H9 (cell line): ENCODE measurements around the gene C1QL1. TPM values are rescaled to one million over a fixed set of nuclear protein-coding genes. Genes with fewer than 3 reads are reported as not detected.

ENCODE experiments used
- DNase-seq: peaks from one replicate; pipeline ENCODE4 v3.0.0-alpha.2; 2017
- H2AFZ ChIP-seq: one replicate; pipeline ENCODE4 v1.6.1; 2013; ENCODE audit warnings: mild to moderate bottlenecking, low read length, control low read depth, moderate library complexity
- H2AK5ac ChIP-seq: 2 replicates; pipeline ENCODE4 v1.6.1; 2013; ENCODE audit warnings: low read length, control low read depth, mixed read lengths; ENCODE audit not compliant: insufficient read length
- H2BK120ac ChIP-seq: one replicate; pipeline ENCODE4 v1.6.1; 2013; ENCODE audit warnings: low read depth, mild to moderate bottlenecking, low read length, control low read depth, inconsistent platforms; ENCODE audit not compliant: poor library complexity, severe bottlenecking
- H2BK12ac ChIP-seq: 2 replicates; pipeline ENCODE4 v1.6.1; 2013; ENCODE audit warnings: low read length, control low read depth, mixed read lengths, low read depth; ENCODE audit not compliant: insufficient read length
- H2BK15ac ChIP-seq: 2 replicates; pipeline ENCODE4 v1.6.1; 2013; ENCODE audit warnings: low read depth, low read length, control low read depth
- H2BK20ac ChIP-seq: one replicate; pipeline ENCODE4 v1.6.1; 2013; ENCODE audit warnings: low read depth, mild to moderate bottlenecking, low read length, control low read depth, inconsistent platforms; ENCODE audit not compliant: poor library complexity, severe bottlenecking
- H2BK5ac ChIP-seq: 2 replicates; pipeline ENCODE4 v1.6.1; 2013; ENCODE audit warnings: low read length, control low read depth, mixed read lengths; ENCODE audit not compliant: insufficient read length
- H3K14ac ChIP-seq: 2 replicates; pipeline ENCODE4 v1.6.1; 2013; ENCODE audit warnings: low read length, control low read depth; ENCODE audit not compliant: insufficient read depth
- H3K18ac ChIP-seq: 2 replicates; pipeline ENCODE4 v1.6.1; 2013; ENCODE audit warnings: low read depth, mild to moderate bottlenecking, mixed read lengths, low read length, control low read depth; ENCODE audit not compliant: insufficient read length
- H3K23ac ChIP-seq: 2 replicates; pipeline ENCODE4 v1.6.1; 2013; ENCODE audit warnings: low read length, control low read depth, mixed read lengths, low read depth; ENCODE audit not compliant: insufficient read length
- H3K23me2 ChIP-seq: 2 replicates; pipeline ENCODE4 v1.6.1; 2013; ENCODE audit warnings: low read depth, mild to moderate bottlenecking, mixed read lengths, low read length, control low read depth; ENCODE audit not compliant: insufficient read length, poor library complexity, severe bottlenecking
- H3K27ac ChIP-seq: 2 replicates; pipeline ENCODE4 v1.5.1; 2013; ENCODE audit warnings: low read length, control low read depth, mixed read lengths, low read depth; ENCODE audit not compliant: insufficient read length
- H3K27me3 ChIP-seq: 2 replicates; pipeline ENCODE4 v1.6.1; 2013; ENCODE audit warnings: low read length, control low read depth, inconsistent platforms; ENCODE audit not compliant: insufficient read depth
- H3K4ac ChIP-seq: 2 replicates; pipeline ENCODE4 v1.6.1; 2013; ENCODE audit warnings: low read depth, mild to moderate bottlenecking, control low read depth, inconsistent platforms, low read length, moderate library complexity
- H3K4me1 ChIP-seq: 2 replicates; pipeline ENCODE4 v1.6.1; 2013; ENCODE audit warnings: low read length, control low read depth, inconsistent platforms; ENCODE audit not compliant: insufficient read depth
- H3K4me2 ChIP-seq: 2 replicates; pipeline ENCODE4 v1.6.1; 2013; ENCODE audit warnings: low read length, control low read depth, mixed read lengths; ENCODE audit not compliant: insufficient read length, insufficient read depth
- H3K56ac ChIP-seq: 2 replicates; pipeline ENCODE4 v1.6.1; 2013; ENCODE audit warnings: low read depth, mild to moderate bottlenecking, mixed read lengths, low read length, control low read depth; ENCODE audit not compliant: insufficient read length
- H3K79me1 ChIP-seq: 2 replicates; pipeline ENCODE4 v1.6.1; 2013; ENCODE audit warnings: low read depth, mild to moderate bottlenecking, moderate library complexity, low read length, control low read depth, inconsistent platforms; ENCODE audit not compliant: insufficient read depth, poor library complexity, severe bottlenecking
- H3K79me2 ChIP-seq: 2 replicates; pipeline ENCODE4 v1.6.1; 2013; ENCODE audit warnings: low read length, control low read depth, inconsistent platforms; ENCODE audit not compliant: insufficient read depth
- H3K9ac ChIP-seq: 2 replicates; pipeline ENCODE4 v1.6.1; 2013; ENCODE audit warnings: low read length, control low read depth, mixed read lengths; ENCODE audit not compliant: insufficient read length; ENCODE audit errors: extremely low read depth
- H3K9me3 ChIP-seq: one replicate; pipeline ENCODE4 v1.6.1; 2013; ENCODE audit warnings: low read depth, low read length, inconsistent platforms; ENCODE audit not compliant: control insufficient read depth
- H3T11ph ChIP-seq: one replicate; pipeline ENCODE4 v1.6.1; 2013; ENCODE audit warnings: mild to moderate bottlenecking, low read length, control low read depth, inconsistent platforms
- H4K20me1 ChIP-seq: one replicate; pipeline ENCODE4 v1.6.1; 2013; ENCODE audit not compliant: control insufficient read depth, insufficient read length, insufficient read depth
- H4K5ac ChIP-seq: 2 replicates; pipeline ENCODE4 v1.6.1; 2013; ENCODE audit warnings: low read depth, mild to moderate bottlenecking, mixed read lengths, low read length, control low read depth; ENCODE audit not compliant: insufficient read length
- H4K8ac ChIP-seq: replicated peaks from 2 replicates; pipeline ENCODE4 v1.6.1; 2013; ENCODE audit warnings: low read length, control low read depth, mixed read lengths, low read depth; ENCODE audit not compliant: insufficient read length
- H4K91ac ChIP-seq: 2 replicates; pipeline ENCODE4 v1.6.1; 2013; ENCODE audit warnings: low read depth, mild to moderate bottlenecking, moderate library complexity, mixed read lengths, low read length, control low read depth; ENCODE audit not compliant: insufficient read length
- H3K27ac Mint-ChIP-seq, 3 experiments: 2 replicates in 2 of 3; 3 replicates in 1 of 3; pipeline ENCODE4 v1.8.0; 2020 to 2021; ENCODE audit warnings: mixed read lengths in 3 of 3, mild to moderate bottlenecking in 1 of 3, moderate library complexity in 1 of 3
- H3K27me3 Mint-ChIP-seq: 2 replicates; pipeline ENCODE4 v1.8.0; 2021; ENCODE audit warnings: low read depth, mild to moderate bottlenecking, moderate library complexity, mixed read lengths
- H3K36me3 Mint-ChIP-seq, 3 experiments: 2 replicates in 2 of 3; 3 replicates in 1 of 3; pipeline ENCODE4 v1.8.0; 2020 to 2021; ENCODE audit warnings: low read depth in 3 of 3, mixed read lengths in 3 of 3; ENCODE audit not compliant: insufficient read depth in 1 of 3
- H3K4me1 Mint-ChIP-seq, 2 experiments: 2 replicates each; pipeline ENCODE4 v1.8.0; 2020; ENCODE audit warnings: mixed read lengths in 2 of 2
- H3K4me3 Mint-ChIP-seq, 2 experiments: 2 replicates in 1 of 2; 3 replicates in 1 of 2; pipeline ENCODE4 v1.8.0; 2020 to 2021; ENCODE audit warnings: mild to moderate bottlenecking in 2 of 2, mixed read lengths in 2 of 2, moderate library complexity in 1 of 2
- H3K9me3 Mint-ChIP-seq, 2 experiments: 2 replicates in 1 of 2; 3 replicates in 1 of 2; pipeline ENCODE4 v1.8.0; 2020; ENCODE audit warnings: mild to moderate bottlenecking in 2 of 2, mixed read lengths in 2 of 2, moderate library complexity in 1 of 2
- WGBS: extraction: QIAGEN DNeasy Blood & Tissue Kit; methylation state at CpG from one replicate; pipeline ENCODE4 v1.1.7; 2013; ENCODE audit warnings: missing lambda C conversion rate, low lambda C conversion rate, mixed read lengths; ENCODE audit not compliant: insufficient read length; ENCODE audit errors: extremely low coverage; 5-methylcytosine and 5-hydroxymethylcytosine counted together
- total RNA-seq: library from RNA; stranded (reverse); gene quantifications from 2 replicates; pipeline ENCODE4 v1.2.1, GENCODE V29; 2021
- TF ChIP-seq, protein P1 (sequence below): fragments of 200-600 bp; sonication (generic); conservative IDR thresholded peaks from 3 replicates; pipeline ENCODE4 v1.8.0; 2021; ENCODE audit warnings: antibody characterized with exemption, mild to moderate bottlenecking

Gene C1QL1
- total RNA-seq, 1 experiment from 2014 or later = 6.0 TPM

DNA sequence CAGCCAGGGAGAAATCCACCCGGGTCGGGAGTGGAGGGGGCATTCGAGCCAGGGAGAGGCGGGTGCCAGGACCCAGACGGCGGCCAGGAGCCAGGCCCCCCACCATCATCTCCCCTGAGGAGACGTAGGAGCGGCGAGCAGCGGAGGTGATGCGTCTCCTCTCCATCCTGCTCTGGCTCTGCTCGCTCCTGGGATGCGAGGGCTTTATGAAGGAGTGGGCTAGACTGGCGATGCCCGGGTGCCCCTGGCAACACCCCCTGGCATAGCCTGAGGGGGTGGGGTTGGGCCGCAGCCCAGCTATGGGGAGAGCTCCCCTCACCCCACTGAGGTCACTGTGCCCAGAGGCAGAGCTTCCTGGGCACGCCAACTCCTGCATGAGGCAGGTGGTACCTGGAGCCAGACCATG lies 52.8 kb downstream of the C1QL1 start, which contains the start of gene GFAP:
Gene GFAP (minus strand): TSS at position 180 of the 406 bp plus-strand sequence. CDS start 14 bp downstream, at position 166.
- no peaks in the 10 kb centered on the region for H3K79me1 ChIP-seq
- Mint-ChIP-seq H3K4me1 (peaks cover 11 to 13% of the 10 kb centered on the region in 2 experiments), H3K27ac (no peak within 1 kb of the TSS), H3K4me3 (no peak within 1 kb of the TSS), H3K27me3 (peaks cover 49% of the 10 kb centered on the region), H3K9me3 (no peaks in the 10 kb centered on the region), H3K36me3 (no peaks in the 10 kb centered on the region)
- DNase-seq = no peak
- H2BK15ac ChIP-seq = no peak within 1 kb of the TSS
- no peak within 1 kb of the TSS for H3K4ac ChIP-seq
- no peak within 1 kb of the TSS for H3K9ac ChIP-seq
- no peak within 1 kb of the TSS for H2BK20ac ChIP-seq
- no peak within 1 kb of the TSS; the same call in 1 of the 2 replicates for H3K14ac ChIP-seq
- no peak within 1 kb of the TSS for H3T11ph ChIP-seq
- no peak within 1 kb of the TSS for H2AK5ac ChIP-seq
- H3K27me3 ChIP-seq = peaks cover 4% of the 10 kb centered on the region; the same call in 1 of the 2 replicates
- no peaks in the 10 kb centered on the region for H4K20me1 ChIP-seq
- H3K79me2 ChIP-seq = no peaks in the 10 kb centered on the region
- H3K56ac ChIP-seq = no peak within 1 kb of the TSS
- TF ChIP-seq, protein P1, sequence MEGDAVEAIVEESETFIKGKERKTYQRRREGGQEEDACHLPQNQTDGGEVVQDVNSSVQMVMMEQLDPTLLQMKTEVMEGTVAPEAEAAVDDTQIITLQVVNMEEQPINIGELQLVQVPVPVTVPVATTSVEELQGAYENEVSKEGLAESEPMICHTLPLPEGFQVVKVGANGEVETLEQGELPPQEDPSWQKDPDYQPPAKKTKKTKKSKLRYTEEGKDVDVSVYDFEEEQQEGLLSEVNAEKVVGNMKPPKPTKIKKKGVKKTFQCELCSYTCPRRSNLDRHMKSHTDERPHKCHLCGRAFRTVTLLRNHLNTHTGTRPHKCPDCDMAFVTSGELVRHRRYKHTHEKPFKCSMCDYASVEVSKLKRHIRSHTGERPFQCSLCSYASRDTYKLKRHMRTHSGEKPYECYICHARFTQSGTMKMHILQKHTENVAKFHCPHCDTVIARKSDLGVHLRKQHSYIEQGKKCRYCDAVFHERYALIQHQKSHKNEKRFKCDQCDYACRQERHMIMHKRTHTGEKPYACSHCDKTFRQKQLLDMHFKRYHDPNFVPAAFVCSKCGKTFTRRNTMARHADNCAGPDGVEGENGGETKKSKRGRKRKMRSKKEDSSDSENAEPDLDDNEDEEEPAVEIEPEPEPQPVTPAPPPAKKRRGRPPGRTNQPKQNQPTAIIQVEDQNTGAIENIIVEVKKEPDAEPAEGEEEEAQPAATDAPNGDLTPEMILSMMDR = no peak
- H4K5ac ChIP-seq = no peak within 1 kb of the TSS
- H3K23me2 ChIP-seq = peaks cover 6% of the 10 kb centered on the region
- H3K18ac ChIP-seq = no peak within 1 kb of the TSS
- H2AFZ ChIP-seq = no peak within 1 kb of the TSS
- no peak within 1 kb of the TSS for H3K4me2 ChIP-seq
- H4K8ac ChIP-seq = no peak within 1 kb of the TSS
- no peak within 1 kb of the TSS for H3K27ac ChIP-seq
- H3K23ac ChIP-seq = no peak within 1 kb of the TSS
- H4K91ac ChIP-seq = no peak within 1 kb of the TSS
- H2BK5ac ChIP-seq = no peak within 1 kb of the TSS
- no CpG with 5 or more reads among the region's 17 CpGs for WGBS
- peaks cover 2% of the 10 kb centered on the region; the same call in 1 of the 2 replicates for H3K4me1 ChIP-seq
- H3K9me3 ChIP-seq = no peaks in the 10 kb centered on the region
- H2BK12ac ChIP-seq = no peak within 1 kb of the TSS
- no peak within 1 kb of the TSS for H2BK120ac ChIP-seq
